WTC11 (cell line): ENCODE data around the gene WDR7. TPM values are rescaled to one million over a fixed set of nuclear protein-coding genes. Genes with fewer than 3 reads are reported as not detected.

ENCODE experiments used
- ATAC-seq: fragments of 200-7000 bp; cut with Tn5 transposase; 2 replicates; pipeline ENCODE4 v1.10.0; 2021; ENCODE audit warnings: mild to moderate bottlenecking, moderate library complexity
- CTCF ChIA-PET: fragments of 300-600 bp; sonication (Branson Sonifier 250); formaldehyde crosslinking; loops from one replicate; lab custom pipeline; 2021; ENCODE audit warnings: antibody characterized with exemption; lab: Charles Lee
- POLR2A ChIA-PET: fragments of 350-600 bp; sonication (Branson Sonifier 250); formaldehyde crosslinking; loops from one replicate; lab custom pipeline; 2021; ENCODE audit warnings: antibody characterized with exemption; lab: Charles Lee
- DNase-seq: peaks from one replicate; pipeline ENCODE4 v3.0.0; 2021; ENCODE audit warnings: low spot score
- H3K27ac Mint-ChIP-seq: 2 replicates; pipeline ENCODE4 v1.8.0; 2021; ENCODE audit warnings: mixed read lengths
- H3K27me3 Mint-ChIP-seq: 2 replicates; pipeline ENCODE4 v1.8.0; 2021; ENCODE audit warnings: low read depth, mild to moderate bottlenecking, moderate library complexity, mixed read lengths
- H3K36me3 Mint-ChIP-seq: 2 replicates; pipeline ENCODE4 v1.8.0; 2021; ENCODE audit warnings: mixed read lengths
- H3K4me1 Mint-ChIP-seq: 2 replicates; pipeline ENCODE4 v1.8.0; 2022; ENCODE audit warnings: mixed read lengths
- H3K4me3 Mint-ChIP-seq: 2 replicates; pipeline ENCODE4 v1.8.0; 2021; ENCODE audit warnings: mild to moderate bottlenecking, moderate library complexity, mixed read lengths
- H3K9me3 Mint-ChIP-seq: 2 replicates; pipeline ENCODE4 v1.8.0; 2021; ENCODE audit warnings: mixed read lengths
- CREB1 ChIP-seq: sonication (generic); formaldehyde crosslinking; IDR thresholded peaks from 2 replicates; pipeline ENCODE4 v1.8.0; 2023; ENCODE audit warnings: mild to moderate bottlenecking, missing genetic modification reagents
- HMGA2 ChIP-seq: fragments of 250-450 bp; sonication (Bioruptor Pico); IDR thresholded peaks from 2 replicates; pipeline ENCODE4 v1.4.0; 2021; ENCODE audit warnings: mild to moderate bottlenecking, moderate library complexity
- NFE2L1 ChIP-seq: sonication (generic); formaldehyde crosslinking; IDR thresholded peaks from 2 replicates; pipeline ENCODE4 v1.8.1; 2023; ENCODE audit warnings: missing genetic modification reagents
- OVOL2 ChIP-seq: fragments of 250-450 bp; sonication (Bioruptor Pico); IDR thresholded peaks from 2 replicates; pipeline ENCODE4 v1.9.0; 2021; ENCODE audit warnings: mild to moderate bottlenecking, borderline replicate concordance
- PRRX2 ChIP-seq: fragments of 250-450 bp; sonication (Bioruptor Pico); IDR thresholded peaks from 2 replicates; pipeline ENCODE4 v1.8.0; 2021; ENCODE audit warnings: mild to moderate bottlenecking
- RORB ChIP-seq: fragments of 250-450 bp; sonication (Bioruptor Pico); IDR thresholded peaks from 2 replicates; pipeline ENCODE4 v1.9.0; 2021; ENCODE audit warnings: mild to moderate bottlenecking
- SMAD4 ChIP-seq: sonication (generic); formaldehyde crosslinking; IDR thresholded peaks from 2 replicates; pipeline ENCODE4 v1.8.0; 2022; ENCODE audit warnings: mild to moderate bottlenecking, missing genetic modification reagents
- TEAD1 ChIP-seq: sonication (generic); formaldehyde crosslinking; IDR thresholded peaks from 2 replicates; pipeline ENCODE4 v1.8.0; 2022; ENCODE audit warnings: mild to moderate bottlenecking, missing genetic modification reagents
- ZNF263 ChIP-seq: sonication (generic); formaldehyde crosslinking; IDR thresholded peaks from 2 replicates; pipeline ENCODE4 v1.8.1; 2022; ENCODE audit warnings: low read depth, mild to moderate bottlenecking, moderate library complexity, missing genetic modification reagents
- total RNA-seq: library from RNA; stranded (reverse); gene quantifications from 3 replicates; pipeline ENCODE4 v1.2.3, GENCODE V29; 2021
- TF ChIP-seq, protein P1 (sequence below): fragments of 250-450 bp; sonication (Bioruptor Pico); IDR thresholded peaks from 2 replicates; pipeline ENCODE4 v1.9.0; 2021; ENCODE audit warnings: moderate library complexity, mild to moderate bottlenecking, inconsistent platforms, borderline replicate concordance
- TF ChIP-seq, protein P2 (sequence below): sonication (generic); formaldehyde crosslinking; IDR thresholded peaks from 2 replicates; pipeline ENCODE4 v1.8.1; 2022; ENCODE audit warnings: low read depth, mild to moderate bottlenecking, moderate library complexity, missing genetic modification reagents, borderline replicate concordance
- TF ChIP-seq, protein P3 (sequence below): sonication (generic); formaldehyde crosslinking; IDR thresholded peaks from 2 replicates; pipeline ENCODE4 v1.8.0; 2022; ENCODE audit warnings: mild to moderate bottlenecking, missing genetic modification reagents
- TF ChIP-seq, protein P4 (sequence below): fragments of 250-450 bp; sonication (Bioruptor Pico); IDR thresholded peaks from 2 replicates; pipeline ENCODE4 v1.9.0; 2021; ENCODE audit warnings: mild to moderate bottlenecking, borderline replicate concordance
- TF ChIP-seq, protein P5 (sequence below): sonication (generic); formaldehyde crosslinking; IDR thresholded peaks from 2 replicates; pipeline ENCODE4 v1.8.1; 2023; ENCODE audit warnings: mild to moderate bottlenecking, missing genetic modification reagents, moderate library complexity
- TF ChIP-seq, protein P6 (sequence below): sonication (generic); formaldehyde crosslinking; IDR thresholded peaks from 2 replicates; pipeline ENCODE4 v1.8.1; 2023; ENCODE audit warnings: mild to moderate bottlenecking, moderate library complexity, missing genetic modification reagents
- TF ChIP-seq, protein P7 (sequence below): sonication (generic); formaldehyde crosslinking; IDR thresholded peaks from 2 replicates; pipeline ENCODE4 v1.8.0; 2022; ENCODE audit warnings: mild to moderate bottlenecking, missing genetic modification reagents

The WDR7 gene
- total RNA-seq, 1 experiment from 2014 or later: 12.2 TPM

DNA sequence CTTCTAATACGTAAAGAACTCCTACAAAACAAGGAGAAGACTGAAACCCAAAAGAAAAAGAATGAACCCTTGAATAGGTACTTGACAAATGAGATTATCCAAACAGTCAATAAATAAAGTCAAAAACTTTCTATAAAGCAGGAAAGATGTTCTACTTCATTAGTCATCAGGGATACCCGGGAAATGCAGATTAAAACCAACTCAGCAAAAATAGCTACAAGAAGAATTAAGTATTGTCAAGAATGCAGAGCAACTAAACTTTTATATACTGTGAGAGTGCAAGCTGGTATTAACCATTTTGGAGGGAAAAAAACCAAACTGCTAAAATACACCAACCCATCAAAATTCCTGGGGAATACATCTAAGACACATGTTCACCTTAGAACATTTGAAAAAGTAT lies 23.2 kb upstream of the WDR7 start:
- TF ChIP-seq, protein P1, sequence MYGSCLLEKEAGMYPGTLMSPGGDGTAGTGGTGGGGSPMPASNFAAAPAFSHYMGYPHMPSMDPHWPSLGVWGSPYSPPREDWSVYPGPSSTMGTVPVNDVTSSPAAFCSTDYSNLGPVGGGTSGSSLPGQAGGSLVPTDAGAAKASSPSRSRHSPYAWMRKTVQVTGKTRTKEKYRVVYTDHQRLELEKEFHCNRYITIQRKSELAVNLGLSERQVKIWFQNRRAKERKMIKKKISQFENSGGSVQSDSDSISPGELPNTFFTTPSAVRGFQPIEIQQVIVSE (CRISPR knock-in tag): no peak
- TF ChIP-seq, protein P2, sequence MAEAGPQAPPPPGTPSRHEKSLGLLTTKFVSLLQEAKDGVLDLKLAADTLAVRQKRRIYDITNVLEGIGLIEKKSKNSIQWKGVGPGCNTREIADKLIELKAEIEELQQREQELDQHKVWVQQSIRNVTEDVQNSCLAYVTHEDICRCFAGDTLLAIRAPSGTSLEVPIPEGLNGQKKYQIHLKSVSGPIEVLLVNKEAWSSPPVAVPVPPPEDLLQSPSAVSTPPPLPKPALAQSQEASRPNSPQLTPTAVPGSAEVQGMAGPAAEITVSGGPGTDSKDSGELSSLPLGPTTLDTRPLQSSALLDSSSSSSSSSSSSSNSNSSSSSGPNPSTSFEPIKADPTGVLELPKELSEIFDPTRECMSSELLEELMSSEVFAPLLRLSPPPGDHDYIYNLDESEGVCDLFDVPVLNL (CRISPR knock-in tag): no peak
- no peak for TF ChIP-seq SMAD4 (CRISPR knock-in tag)
- no peak for ATAC-seq
- Mint-ChIP-seq H3K36me3 (peaks cover 9% of the 10 kb centered on the region; the same call in 1 of the 2 replicates), H3K4me3 (no peak overlapping the region), H3K9me3 (no peaks in the 10 kb centered on the region), H3K4me1 (no peaks in the 10 kb centered on the region), H3K27ac (no peak overlapping the region), H3K27me3 (no peaks in the 10 kb centered on the region)
- no peak for DNase-seq
- ChIA-PET POLR2A (no interaction called here), CTCF (no interaction called here)

DNA sequence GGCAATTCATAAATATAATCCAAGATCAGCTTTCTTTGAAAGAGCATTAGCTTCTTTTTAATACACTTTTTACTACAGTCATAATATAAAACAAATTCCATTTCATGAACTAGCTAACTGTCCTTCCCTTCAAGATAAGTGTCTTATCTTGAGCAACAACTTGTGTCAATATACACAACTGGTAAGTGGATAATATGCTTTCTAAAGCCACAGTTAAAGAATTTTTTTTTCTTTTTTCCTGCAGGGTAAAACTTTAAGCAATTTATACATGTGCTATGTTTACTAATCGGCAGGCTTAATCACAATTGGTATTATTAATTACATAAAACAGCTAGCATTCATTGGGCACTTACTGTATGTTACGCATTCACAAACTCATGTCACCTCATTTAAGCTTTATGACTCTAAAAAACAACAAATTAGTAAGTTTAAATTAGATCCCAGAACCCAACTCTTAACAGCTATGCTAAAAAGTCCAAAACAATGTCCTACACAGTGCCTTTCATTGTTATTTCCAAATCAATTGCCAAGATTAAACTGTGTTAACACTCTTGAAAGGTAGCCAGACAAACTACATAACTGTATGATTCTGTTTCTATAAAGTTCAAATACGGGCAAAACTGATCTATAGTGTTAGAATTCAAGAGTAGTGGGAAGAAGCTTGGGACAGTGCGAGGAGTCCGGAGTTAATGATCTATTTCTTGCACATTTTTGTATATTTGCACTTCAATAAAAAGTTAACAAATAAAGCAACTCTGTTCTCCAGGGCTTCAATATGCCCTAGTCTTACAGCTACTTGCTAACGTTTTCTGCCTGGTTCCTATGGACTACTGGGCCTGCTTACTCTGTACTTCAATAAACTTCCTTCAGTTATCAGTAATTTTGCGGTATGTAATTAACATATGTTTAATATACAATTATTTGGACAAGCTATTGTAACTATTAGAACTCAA lies 18.8 kb upstream of the WDR7 start:
- Mint-ChIP-seq H3K27ac (no peak overlapping the region), H3K27me3 (no peaks in the 10 kb centered on the region), H3K4me1 (peaks cover 7% of the 10 kb centered on the region), H3K9me3 (no peaks in the 10 kb centered on the region), H3K4me3 (no peak overlapping the region), H3K36me3 (peaks cover 17% of the 10 kb centered on the region)
- DNase-seq (no peak), ATAC-seq (no peak)
- TF ChIP-seq OVOL2 (CRISPR knock-in tag) (no peak), ZNF263 (CRISPR knock-in tag) (no peak), CREB1 (CRISPR knock-in tag) (no peak), RORB (CRISPR knock-in tag) (no peak), HMGA2 (CRISPR knock-in tag) (no peak), PRRX2 (CRISPR knock-in tag) (no peak), TEAD1 (CRISPR knock-in tag) (no peak), NFE2L1 (CRISPR knock-in tag) (no peak)
- TF ChIP-seq, protein P3, sequence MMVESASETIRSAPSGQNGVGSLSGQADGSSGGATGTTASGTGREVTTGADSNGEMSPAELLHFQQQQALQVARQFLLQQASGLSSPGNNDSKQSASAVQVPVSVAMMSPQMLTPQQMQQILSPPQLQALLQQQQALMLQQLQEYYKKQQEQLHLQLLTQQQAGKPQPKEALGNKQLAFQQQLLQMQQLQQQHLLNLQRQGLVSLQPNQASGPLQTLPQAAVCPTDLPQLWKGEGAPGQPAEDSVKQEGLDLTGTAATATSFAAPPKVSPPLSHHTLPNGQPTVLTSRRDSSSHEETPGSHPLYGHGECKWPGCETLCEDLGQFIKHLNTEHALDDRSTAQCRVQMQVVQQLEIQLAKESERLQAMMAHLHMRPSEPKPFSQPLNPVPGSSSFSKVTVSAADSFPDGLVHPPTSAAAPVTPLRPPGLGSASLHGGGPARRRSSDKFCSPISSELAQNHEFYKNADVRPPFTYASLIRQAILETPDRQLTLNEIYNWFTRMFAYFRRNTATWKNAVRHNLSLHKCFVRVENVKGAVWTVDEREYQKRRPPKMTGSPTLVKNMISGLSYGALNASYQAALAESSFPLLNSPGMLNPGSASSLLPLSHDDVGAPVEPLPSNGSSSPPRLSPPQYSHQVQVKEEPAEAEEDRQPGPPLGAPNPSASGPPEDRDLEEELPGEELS (CRISPR knock-in tag): no peak
- TF ChIP-seq, protein P4, sequence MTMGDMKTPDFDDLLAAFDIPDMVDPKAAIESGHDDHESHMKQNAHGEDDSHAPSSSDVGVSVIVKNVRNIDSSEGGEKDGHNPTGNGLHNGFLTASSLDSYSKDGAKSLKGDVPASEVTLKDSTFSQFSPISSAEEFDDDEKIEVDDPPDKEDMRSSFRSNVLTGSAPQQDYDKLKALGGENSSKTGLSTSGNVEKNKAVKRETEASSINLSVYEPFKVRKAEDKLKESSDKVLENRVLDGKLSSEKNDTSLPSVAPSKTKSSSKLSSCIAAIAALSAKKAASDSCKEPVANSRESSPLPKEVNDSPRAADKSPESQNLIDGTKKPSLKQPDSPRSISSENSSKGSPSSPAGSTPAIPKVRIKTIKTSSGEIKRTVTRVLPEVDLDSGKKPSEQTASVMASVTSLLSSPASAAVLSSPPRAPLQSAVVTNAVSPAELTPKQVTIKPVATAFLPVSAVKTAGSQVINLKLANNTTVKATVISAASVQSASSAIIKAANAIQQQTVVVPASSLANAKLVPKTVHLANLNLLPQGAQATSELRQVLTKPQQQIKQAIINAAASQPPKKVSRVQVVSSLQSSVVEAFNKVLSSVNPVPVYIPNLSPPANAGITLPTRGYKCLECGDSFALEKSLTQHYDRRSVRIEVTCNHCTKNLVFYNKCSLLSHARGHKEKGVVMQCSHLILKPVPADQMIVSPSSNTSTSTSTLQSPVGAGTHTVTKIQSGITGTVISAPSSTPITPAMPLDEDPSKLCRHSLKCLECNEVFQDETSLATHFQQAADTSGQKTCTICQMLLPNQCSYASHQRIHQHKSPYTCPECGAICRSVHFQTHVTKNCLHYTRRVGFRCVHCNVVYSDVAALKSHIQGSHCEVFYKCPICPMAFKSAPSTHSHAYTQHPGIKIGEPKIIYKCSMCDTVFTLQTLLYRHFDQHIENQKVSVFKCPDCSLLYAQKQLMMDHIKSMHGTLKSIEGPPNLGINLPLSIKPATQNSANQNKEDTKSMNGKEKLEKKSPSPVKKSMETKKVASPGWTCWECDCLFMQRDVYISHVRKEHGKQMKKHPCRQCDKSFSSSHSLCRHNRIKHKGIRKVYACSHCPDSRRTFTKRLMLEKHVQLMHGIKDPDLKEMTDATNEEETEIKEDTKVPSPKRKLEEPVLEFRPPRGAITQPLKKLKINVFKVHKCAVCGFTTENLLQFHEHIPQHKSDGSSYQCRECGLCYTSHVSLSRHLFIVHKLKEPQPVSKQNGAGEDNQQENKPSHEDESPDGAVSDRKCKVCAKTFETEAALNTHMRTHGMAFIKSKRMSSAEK (CRISPR knock-in tag): no peak
- TF ChIP-seq, protein P5, sequence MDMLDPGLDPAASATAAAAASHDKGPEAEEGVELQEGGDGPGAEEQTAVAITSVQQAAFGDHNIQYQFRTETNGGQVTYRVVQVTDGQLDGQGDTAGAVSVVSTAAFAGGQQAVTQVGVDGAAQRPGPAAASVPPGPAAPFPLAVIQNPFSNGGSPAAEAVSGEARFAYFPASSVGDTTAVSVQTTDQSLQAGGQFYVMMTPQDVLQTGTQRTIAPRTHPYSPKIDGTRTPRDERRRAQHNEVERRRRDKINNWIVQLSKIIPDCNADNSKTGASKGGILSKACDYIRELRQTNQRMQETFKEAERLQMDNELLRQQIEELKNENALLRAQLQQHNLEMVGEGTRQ (CRISPR knock-in tag): no peak
- TF ChIP-seq, protein P2 (CRISPR knock-in tag): no peak
- TF ChIP-seq, protein P6, sequence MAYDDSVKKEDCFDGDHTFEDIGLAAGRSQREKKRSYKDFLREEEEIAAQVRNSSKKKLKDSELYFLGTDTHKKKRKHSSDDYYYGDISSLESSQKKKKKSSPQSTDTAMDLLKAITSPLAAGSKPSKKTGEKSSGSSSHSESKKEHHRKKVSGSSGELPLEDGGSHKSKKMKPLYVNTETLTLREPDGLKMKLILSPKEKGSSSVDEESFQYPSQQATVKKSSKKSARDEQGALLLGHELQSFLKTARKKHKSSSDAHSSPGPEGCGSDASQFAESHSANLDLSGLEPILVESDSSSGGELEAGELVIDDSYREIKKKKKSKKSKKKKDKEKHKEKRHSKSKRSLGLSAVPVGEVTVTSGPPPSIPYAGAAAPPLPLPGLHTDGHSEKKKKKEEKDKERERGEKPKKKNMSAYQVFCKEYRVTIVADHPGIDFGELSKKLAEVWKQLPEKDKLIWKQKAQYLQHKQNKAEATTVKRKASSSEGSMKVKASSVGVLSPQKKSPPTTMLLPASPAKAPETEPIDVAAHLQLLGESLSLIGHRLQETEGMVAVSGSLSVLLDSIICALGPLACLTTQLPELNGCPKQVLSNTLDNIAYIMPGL (CRISPR knock-in tag): no peak
- TF ChIP-seq, protein P7, sequence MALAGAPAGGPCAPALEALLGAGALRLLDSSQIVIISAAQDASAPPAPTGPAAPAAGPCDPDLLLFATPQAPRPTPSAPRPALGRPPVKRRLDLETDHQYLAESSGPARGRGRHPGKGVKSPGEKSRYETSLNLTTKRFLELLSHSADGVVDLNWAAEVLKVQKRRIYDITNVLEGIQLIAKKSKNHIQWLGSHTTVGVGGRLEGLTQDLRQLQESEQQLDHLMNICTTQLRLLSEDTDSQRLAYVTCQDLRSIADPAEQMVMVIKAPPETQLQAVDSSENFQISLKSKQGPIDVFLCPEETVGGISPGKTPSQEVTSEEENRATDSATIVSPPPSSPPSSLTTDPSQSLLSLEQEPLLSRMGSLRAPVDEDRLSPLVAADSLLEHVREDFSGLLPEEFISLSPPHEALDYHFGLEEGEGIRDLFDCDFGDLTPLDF (CRISPR knock-in tag): no peak
- CTCF ChIA-PET: no interaction called here
- POLR2A ChIA-PET: no interaction called here
